ENCODE measurements around the gene RBM20. TPM values are rescaled to one million over a fixed set of nuclear protein-coding genes. Genes with fewer than 3 reads are reported as not detected.
A peak's percentile ranks its signal among the peaks of the same experiment; 100 is the strongest.
"Not testable (repeated sequence)": the region's sequence is repeated elsewhere in the genome, so short reads cannot be mapped to it uniquely, and the experiment has no call there.

RBM20 gene
- not detected for polyA plus RNA-seq

DNA sequence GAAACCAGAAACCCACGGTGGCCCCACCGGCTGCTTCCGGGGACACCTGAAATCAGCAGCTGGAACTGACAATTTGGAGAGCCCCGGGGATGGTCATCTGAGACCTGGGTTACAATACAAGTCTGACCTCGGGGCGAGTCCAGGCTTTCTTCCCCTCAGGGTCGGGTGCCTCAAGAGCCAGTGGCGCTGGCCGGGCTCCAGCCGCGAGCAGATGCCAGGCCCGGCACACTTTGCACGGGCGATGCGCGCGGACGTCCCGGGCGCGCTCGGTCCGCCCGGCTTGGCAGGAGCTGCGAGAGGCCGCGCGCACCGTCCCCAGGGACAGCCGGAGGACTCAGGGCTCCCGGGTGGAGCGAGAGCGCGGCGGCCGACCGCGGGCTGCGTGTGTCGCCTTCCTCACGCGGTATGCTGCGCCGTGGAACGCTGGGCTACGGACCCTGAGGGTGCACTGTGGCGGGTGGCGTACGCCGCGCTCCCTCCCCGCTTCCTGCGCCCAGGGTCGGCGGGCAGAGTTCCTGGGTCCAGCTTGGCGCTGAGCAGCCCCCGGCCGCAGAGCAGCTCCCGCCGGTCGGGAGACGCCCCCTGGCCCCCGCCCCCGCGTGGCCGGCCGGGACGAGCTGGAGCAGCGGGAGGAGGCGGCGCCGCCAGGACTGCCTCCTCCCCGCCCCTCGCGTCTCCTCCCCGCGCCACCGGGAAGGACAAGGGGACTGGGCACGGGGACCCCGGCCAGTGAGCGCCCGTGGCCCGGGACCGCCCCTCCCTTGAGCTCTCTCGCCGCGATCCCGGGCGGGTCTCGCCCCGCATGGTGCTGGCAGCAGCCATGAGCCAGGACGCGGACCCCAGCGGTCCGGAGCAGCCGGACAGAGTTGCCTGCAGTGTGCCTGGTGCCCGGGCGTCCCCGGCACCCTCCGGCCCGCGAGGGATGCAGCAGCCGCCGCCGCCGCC lies at the start of gene RBM20:
Gene RBM20, plus strand, starts transcription at position 684 of the 945 bp plus-strand sequence. Its CDS starts 119 bp downstream, at position 803.
- Mint-ChIP-seq H3K9me3 (peaks cover 0 to 4% (median 0%) of the 10 kb centered on the region in 3 donors), H3K27ac (peak within 1 kb of the TSS in 1 of 3 donors; percentile 78), H3K27me3 (peaks cover 41% of the 10 kb centered on the region), H3K36me3 (peaks cover 2% of the 10 kb centered on the region), H3K4me1 (peaks cover 8 to 14% (median 13%) of the 10 kb centered on the region in 3 donors), H3K4me3 (peak within 1 kb of the TSS; percentile 73 to 92 (median 88))

- H3K27ac Mint-ChIP-seq: no peak overlapping the region
- no peak overlapping the region for H3K4me3 Mint-ChIP-seq
- H3K27me3 Mint-ChIP-seq: no peaks in the 10 kb centered on the region
- peaks cover 5% of the 10 kb centered on the region for H3K36me3 Mint-ChIP-seq
- no peaks in the 10 kb centered on the region for H3K9me3 Mint-ChIP-seq
- peaks cover 0 to 4% (median 0%) of the 10 kb centered on the region in 3 donors for H3K4me1 Mint-ChIP-seq
Measured at GRCh38 chr10:110597476-110597875, 46.7 kb upstream of the RBM20 start.

DNA sequence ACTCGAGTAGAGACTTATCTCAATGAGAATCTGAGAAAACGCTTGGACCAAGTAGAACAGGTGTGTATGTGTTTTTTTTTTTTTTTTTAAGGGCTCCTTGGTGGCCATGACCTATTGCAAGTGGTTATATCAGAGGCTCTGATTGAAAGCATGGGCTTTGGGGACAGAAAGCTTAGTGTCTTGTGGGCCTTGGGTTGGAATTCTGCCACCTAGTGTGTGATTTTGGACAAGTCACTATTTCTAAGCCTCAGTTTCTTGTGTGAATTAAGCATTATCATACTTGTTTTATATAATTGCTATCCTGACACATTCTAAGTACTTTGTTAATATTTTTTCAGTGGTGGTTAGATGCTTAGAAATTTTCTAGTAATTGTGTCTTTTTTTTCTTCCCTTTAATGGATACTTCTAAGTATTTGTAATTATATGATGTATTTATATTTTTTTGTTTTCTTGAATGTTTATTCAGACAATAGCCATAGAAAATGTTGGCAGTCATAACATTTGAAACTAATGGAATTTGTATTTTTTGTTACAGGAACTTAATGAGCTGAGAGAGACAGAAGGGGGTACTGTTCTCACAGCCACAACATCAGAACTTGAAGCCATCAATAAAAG lies 43.5 kb upstream of the RBM20 start:
- Mint-ChIP-seq H3K4me3 (no peak overlapping the region), H3K36me3 (peaks cover 13% of the 10 kb centered on the region), H3K4me1 (no peaks in the 10 kb centered on the region), H3K27ac (no peak overlapping the region), H3K9me3 (no peaks in the 10 kb centered on the region), H3K27me3 (no peaks in the 10 kb centered on the region)

- Mint-ChIP-seq H3K27me3 (no peaks in the 10 kb centered on the region), H3K9me3 (no peaks in the 10 kb centered on the region), H3K4me3 (no peak overlapping the region), H3K36me3 (peaks cover 13% of the 10 kb centered on the region), H3K4me1 (no peaks in the 10 kb centered on the region), H3K27ac (no peak overlapping the region)
Measured at GRCh38 chr10:110601581-110601980, 42.6 kb upstream of the RBM20 start.

GRCh38 chr10:110608087-110608486 lies 36.0 kb upstream of the RBM20 start:
- H3K9me3 Mint-ChIP-seq: no peaks in the 10 kb centered on the region
- H3K4me3 Mint-ChIP-seq: no peak overlapping the region
- peak overlapping the region in 1 of 3 donors; percentile 16 for H3K27ac Mint-ChIP-seq
- peaks cover 11% of the 10 kb centered on the region for H3K36me3 Mint-ChIP-seq
- no peaks in the 10 kb centered on the region for H3K27me3 Mint-ChIP-seq
- H3K4me1 Mint-ChIP-seq: peaks cover 0 to 6% (median 6%) of the 10 kb centered on the region in 3 donors

GRCh38 chr10:110609605-110610004 lies 34.5 kb upstream of the RBM20 start:
- Mint-ChIP-seq H3K9me3 (no peaks in the 10 kb centered on the region), H3K4me3 (no peak overlapping the region), H3K27me3 (no peaks in the 10 kb centered on the region), H3K4me1 (peaks cover 0 to 15% (median 13%) of the 10 kb centered on the region in 3 donors), H3K27ac (peak overlapping the region in 1 of 3 donors; percentile 43), H3K36me3 (peaks cover 6% of the 10 kb centered on the region)

GRCh38 chr10:110610308-110610774 lies 33.8 kb upstream of the RBM20 start:
- Mint-ChIP-seq H3K27ac (no peak overlapping the region), H3K9me3 (no peaks in the 10 kb centered on the region), H3K4me1 (peaks cover 0 to 15% (median 13%) of the 10 kb centered on the region in 3 donors), H3K27me3 (no peaks in the 10 kb centered on the region), H3K36me3 (peaks cover 3% of the 10 kb centered on the region), H3K4me3 (no peak overlapping the region)

- H3K4me3 Mint-ChIP-seq, H3K36me3 Mint-ChIP-seq, H3K27me3 Mint-ChIP-seq, H3K27ac Mint-ChIP-seq, H3K9me3 Mint-ChIP-seq: not testable (repeated sequence)
- H3K4me1 Mint-ChIP-seq: peaks cover 2 to 16% (median 13%) of the 10 kb centered on the region in 3 donors
Measured at GRCh38 chr10:110610781-110611180, 33.4 kb upstream of the RBM20 start.

DNA sequence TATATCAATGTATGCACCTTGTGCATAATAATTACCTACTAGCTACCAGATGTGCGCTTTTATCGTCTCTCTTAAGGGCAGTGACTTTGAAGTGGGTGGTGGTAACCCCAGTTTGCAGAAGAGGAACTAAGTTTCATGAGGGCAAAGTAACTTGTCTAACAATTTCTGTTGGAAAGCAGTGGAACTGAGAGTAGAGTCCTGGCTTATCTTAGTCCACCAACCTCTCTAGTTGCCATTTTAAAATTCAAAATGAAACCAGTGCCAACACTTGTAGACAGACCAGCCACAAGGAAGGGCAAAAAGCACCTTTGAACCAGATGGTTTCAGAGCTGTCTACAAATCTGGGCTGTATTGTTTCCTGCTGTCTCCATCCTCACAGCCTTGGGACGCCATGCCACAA lies 32.0 kb upstream of the RBM20 start:
- Mint-ChIP-seq H3K36me3 (peaks cover 4% of the 10 kb centered on the region), H3K27ac (no peak overlapping the region), H3K4me3 (no peak overlapping the region)

GRCh38 chr10:110612629-110613028 lies 31.5 kb upstream of the RBM20 start:
- H3K36me3 Mint-ChIP-seq: peaks cover 4% of the 10 kb centered on the region
- no peak overlapping the region for H3K4me3 Mint-ChIP-seq
- H3K27me3 Mint-ChIP-seq: no peaks in the 10 kb centered on the region
- H3K27ac Mint-ChIP-seq: no peak overlapping the region
- H3K9me3 Mint-ChIP-seq: no peaks in the 10 kb centered on the region
- peaks cover 3 to 16% (median 13%) of the 10 kb centered on the region in 3 donors for H3K4me1 Mint-ChIP-seq

More for the DNA sequence above, 32.0 kb upstream of the RBM20 start:
- H3K9me3 Mint-ChIP-seq: no peaks in the 10 kb centered on the region
- no peaks in the 10 kb centered on the region for H3K27me3 Mint-ChIP-seq
- H3K4me1 Mint-ChIP-seq: peaks cover 2 to 16% (median 13%) of the 10 kb centered on the region in 3 donors

DNA sequence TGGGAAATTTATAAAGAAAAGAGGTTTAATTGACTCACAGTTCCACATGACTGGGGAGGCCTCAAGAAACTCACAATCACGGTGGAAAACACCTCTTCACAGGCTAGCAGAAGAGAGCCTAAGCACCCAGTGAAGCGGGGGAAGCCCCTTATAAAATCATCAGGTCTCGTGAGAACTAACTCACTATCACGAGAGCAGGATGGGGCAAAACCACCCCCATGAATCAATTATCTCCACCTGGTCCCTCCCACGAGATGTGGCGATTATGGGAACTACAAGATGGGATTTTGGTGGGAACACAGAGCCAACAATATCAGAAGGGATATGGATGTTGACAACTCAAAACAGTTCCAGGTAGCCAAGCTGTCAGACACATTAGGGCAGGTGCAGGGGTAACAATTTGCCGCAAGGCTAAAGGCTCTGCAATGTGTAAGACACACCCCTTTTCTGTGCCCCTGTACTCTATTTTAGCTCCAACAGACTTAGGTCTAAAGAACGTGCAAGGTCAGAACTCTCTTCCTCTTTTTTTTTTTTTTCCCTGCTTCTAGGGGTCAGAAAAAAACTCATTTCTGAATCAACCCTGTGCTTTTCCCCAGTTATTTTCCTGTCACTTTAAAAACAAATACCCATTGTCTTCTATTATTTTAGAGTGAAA lies 30.7 kb upstream of the RBM20 start:
- H3K9me3 Mint-ChIP-seq: no peaks in the 10 kb centered on the region

GRCh38 chr10:110613996-110614495 lies 30.1 kb upstream of the RBM20 start:
- Mint-ChIP-seq H3K9me3 (no peaks in the 10 kb centered on the region), H3K36me3 (peaks cover 4% of the 10 kb centered on the region), H3K27ac (no peak overlapping the region), H3K4me3 (no peak overlapping the region), H3K4me1 (peaks cover 3 to 16% (median 13%) of the 10 kb centered on the region in 3 donors), H3K27me3 (no peaks in the 10 kb centered on the region)

More for the DNA sequence above, 30.7 kb upstream of the RBM20 start:
- H3K27ac Mint-ChIP-seq: no peak overlapping the region
- peaks cover 3 to 16% (median 13%) of the 10 kb centered on the region in 3 donors for H3K4me1 Mint-ChIP-seq
- H3K36me3 Mint-ChIP-seq: peaks cover 4% of the 10 kb centered on the region
- H3K4me3 Mint-ChIP-seq: peak overlapping the region in 1 of 4 donors; percentile 30
- no peaks in the 10 kb centered on the region for H3K27me3 Mint-ChIP-seq

DNA sequence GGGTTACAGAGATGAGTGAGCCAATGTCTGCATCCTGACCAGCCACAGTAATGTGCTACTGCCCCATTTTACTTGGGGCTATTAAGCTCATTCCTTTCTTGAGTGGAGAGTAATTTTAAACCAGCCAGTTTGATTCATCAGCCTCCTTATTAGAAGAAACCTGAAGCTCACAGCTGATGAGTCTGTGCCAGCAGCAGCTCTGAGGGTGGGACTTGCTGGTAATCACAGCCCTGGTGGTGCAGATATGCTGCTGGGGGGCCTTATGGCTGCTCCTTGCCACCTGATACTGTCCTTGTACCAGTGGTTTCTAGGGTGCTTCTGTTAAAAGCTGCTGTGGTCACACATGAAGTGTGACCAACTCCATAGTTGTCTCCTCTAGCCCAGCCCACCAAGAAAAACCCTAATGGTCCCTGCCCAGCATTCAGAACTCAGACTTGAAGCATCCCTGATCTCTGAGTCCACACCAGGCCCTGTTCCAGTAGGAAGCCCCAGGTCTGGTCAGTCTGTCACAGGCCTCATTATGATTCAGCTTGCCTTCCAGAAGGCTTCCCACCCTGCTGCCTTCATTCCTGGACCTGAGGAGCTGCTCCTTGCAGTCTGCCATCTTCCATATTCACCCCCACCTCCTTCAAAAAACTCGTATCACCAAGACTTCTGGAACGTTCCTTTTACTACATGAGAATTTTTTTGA lies 28.9 kb upstream of the RBM20 start:
- H3K27ac Mint-ChIP-seq: no peak overlapping the region
- no peaks in the 10 kb centered on the region for H3K27me3 Mint-ChIP-seq
- peaks cover 2% of the 10 kb centered on the region for H3K36me3 Mint-ChIP-seq
- H3K9me3 Mint-ChIP-seq: no peaks in the 10 kb centered on the region
- H3K4me3 Mint-ChIP-seq: no peak overlapping the region
- peaks cover 3 to 16% (median 10%) of the 10 kb centered on the region in 3 donors for H3K4me1 Mint-ChIP-seq

DNA sequence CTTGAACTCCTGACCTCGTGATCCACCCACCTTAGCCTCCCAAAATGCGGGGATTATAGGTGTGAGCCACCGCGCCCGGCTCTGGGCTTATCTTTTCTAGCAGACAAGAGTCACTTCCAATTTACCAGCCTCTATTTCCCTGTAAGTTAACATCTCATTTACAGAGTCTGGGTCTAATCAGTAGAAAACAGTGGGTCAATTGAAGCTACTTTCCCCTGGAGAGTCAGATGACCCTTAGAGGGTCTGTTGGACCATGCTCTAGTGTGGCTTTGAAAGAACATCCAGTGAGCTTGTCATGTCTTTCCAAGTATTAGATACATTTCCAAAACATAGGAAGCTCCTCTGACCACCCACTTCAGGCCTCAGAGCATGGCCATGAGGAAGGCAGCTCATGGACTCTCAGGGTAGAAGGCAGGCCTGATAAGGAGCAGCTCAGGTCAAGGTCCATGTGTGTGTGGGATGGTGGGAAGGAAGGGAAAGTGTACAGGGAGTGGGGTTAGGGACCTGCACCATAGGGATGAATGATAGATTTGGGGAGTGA lies 27.6 kb upstream of the RBM20 start:
- Mint-ChIP-seq H3K36me3 (peaks cover 2% of the 10 kb centered on the region), H3K9me3 (peaks cover 0 to 5% (median 4%) of the 10 kb centered on the region in 3 donors), H3K4me1 (peaks cover 3 to 14% (median 6%) of the 10 kb centered on the region in 3 donors), H3K4me3 (no peak overlapping the region), H3K27ac (no peak overlapping the region), H3K27me3 (no peaks in the 10 kb centered on the region)

Data from IgD-negative memory B cell (primary cell).